Esophagus muscularis mucosa (tissue), 4 donors: Measurements from ENCODE around the gene SH2D2A. TPM values are rescaled to one million over a fixed set of nuclear protein-coding genes. Genes with fewer than 3 reads are reported as not detected.

Experiments
- DNase-seq: peaks from one replicate; pipeline ENCODE4 v3.0.0-alpha.2; 2017; ENCODE audit errors: extremely low spot score
- H3K27ac ChIP-seq, 4 donors: fragments of 200-600 bp; sonication (generic); replicated peaks in 1 of 4; 1 replicate in 3 of 4; 2 replicates in 1 of 4; pipeline ENCODE4 v1.5.1; 2016 to 2019; ENCODE audit warnings: mild to moderate bottlenecking in 1 of 4
- H3K27me3 ChIP-seq, 4 donors: fragments of 200-600 bp; sonication (generic); one replicate each; pipeline versions ENCODE4 v1.5.1 to v1.6.0; 2016 to 2019
- H3K36me3 ChIP-seq, 4 donors: fragments of 200-600 bp; sonication (generic); one replicate each; pipeline ENCODE4 v1.5.1; 2016 to 2019
- H3K4me1 ChIP-seq, 4 donors: fragments of 200-600 bp; sonication (generic); one replicate each; pipeline ENCODE4 v1.5.1; 2016 to 2019
- H3K4me3 ChIP-seq, 4 donors: fragments of 200-600 bp; sonication (generic); 1 replicate in 2 of 4; 2 replicates in 2 of 4; pipeline ENCODE4 v1.5.1; 2016 to 2019; ENCODE audit warnings: mild to moderate bottlenecking in 4 of 4, moderate library complexity in 1 of 4
- H3K9me3 ChIP-seq, 4 donors: fragments of 200-600 bp; sonication (generic); 1 replicate in 3 of 4; 2 replicates in 1 of 4; pipeline ENCODE4 v1.5.1; 2016 to 2019
- CTCF ChIP-seq, 3 experiments: fragments of 200-600 bp in 2 of 3; fragments of 450-650 bp in 1 of 3; sonication (generic) in 2 of 3; IDR thresholded peaks; one replicate each; pipeline ENCODE4 v1.5.1; 2017 to 2019; ENCODE audit warnings: antibody characterized with exemption in 3 of 3, mild to moderate bottlenecking in 2 of 3, moderate library complexity in 1 of 3
- EP300 ChIP-seq: sonication (generic); formaldehyde crosslinking; IDR thresholded peaks from one replicate; pipeline ENCODE4 v1.6.1; 2017; ENCODE audit warnings: antibody characterized with exemption
- POLR2A ChIP-seq: fragments of 450-650 bp; IDR thresholded peaks from one replicate; pipeline ENCODE4 v1.6.1; 2017; ENCODE audit warnings: antibody characterized with exemption, moderate library complexity, mild to moderate bottlenecking, low read depth
- POLR2AphosphoS5 ChIP-seq, 2 donors: sonication (generic); formaldehyde crosslinking; IDR thresholded peaks; one replicate each; pipeline ENCODE4 v1.6.1; 2017; ENCODE audit warnings: antibody characterized with exemption in 2 of 2
- WGBS: methylation state at CpG from one replicate; pipeline ENCODE4 v1.1.5; 2018; 5-methylcytosine and 5-hydroxymethylcytosine counted together
- intact Hi-C: fragments of 100-400 bp; cut with DNase I; formaldehyde crosslinking; loops from one replicate; pipeline ENCODE4 v1.15.1; 2023
- total RNA-seq, 4 donors: library from RNA; depleted of rRNA; stranded (reverse); fragments of >200 nt; gene quantifications; one replicate each; pipeline versions ENCODE4 v1.1.0 to v1.2.1, GENCODE V29; 2016

Gene SH2D2A
- total RNA-seq, 4 donors from 2014 or later, result 0.83 to 2.7 (median 0.84) TPM; not detected in 1

- intact Hi-C loops, result loop anchor here (5.0 kb wide), 1 partner anchor 49 kb away; the partner anchor contains the start of gene NTRK1
- no peak overlapping the region for H3K27ac ChIP-seq
- TF ChIP-seq EP300, result no peak
- TF ChIP-seq POLR2AphosphoS5 (IDR thresholded peaks at IDR 0.05), result no peak
- TF ChIP-seq CTCF (IDR thresholded peaks at IDR 0.05), result no peak
- no peak for TF ChIP-seq POLR2A
- H3K27me3 ChIP-seq, result peaks cover 0 to 13% (median 0%) of the 10 kb centered on the region in 4 donors
- H3K4me3 ChIP-seq, result peak overlapping the region; percentile 54 to 61 (median 54)
- 72% methylated on average over 9 of the region's 10 CpGs for WGBS
- H3K9me3 ChIP-seq, result no peaks in the 10 kb centered on the region
- DNase-seq, result no peak
- H3K4me1 ChIP-seq, result peaks cover 18 to 35% (median 29%) of the 10 kb centered on the region in 4 donors
- no peaks in the 10 kb centered on the region for H3K36me3 ChIP-seq
Observed at GRCh38 chr1:156813298-156813697, 3.4 kb downstream of the SH2D2A start.

- intact Hi-C loops, result loop anchor here (5.0 kb wide), 1 partner anchor 50 kb away; the partner anchor contains the start of gene NTRK1
- Histone ChIP-seq H3K27me3 (peaks cover 0 to 13% (median 0%) of the 10 kb centered on the region in 4 donors), H3K27ac (no peak overlapping the region), H3K36me3 (no peaks in the 10 kb centered on the region), H3K9me3 (no peaks in the 10 kb centered on the region), H3K4me3 (no peak overlapping the region), H3K4me1 (peaks cover 18 to 35% (median 29%) of the 10 kb centered on the region in 4 donors)
- WGBS, result 99% methylated on average over 10 of the region's 10 CpGs
- no peak for DNase-seq
- no peak for TF ChIP-seq EP300
- no peak for TF ChIP-seq POLR2A
- TF ChIP-seq POLR2AphosphoS5 (IDR thresholded peaks at IDR 0.05), result no peak
- no peak for TF ChIP-seq CTCF (IDR thresholded peaks at IDR 0.05)
Observed at GRCh38 chr1:156812293-156812990, 4.2 kb downstream of the SH2D2A start.

GRCh38 chr1:156811168-156811567 is 5.5 kb downstream of the SH2D2A start:
- DNase-seq, result no peak
- WGBS, result 81% methylated on average over 4 of the region's 4 CpGs
- Histone ChIP-seq H3K27me3 (peaks cover 0 to 13% (median 0%) of the 10 kb centered on the region in 4 donors), H3K9me3 (no peaks in the 10 kb centered on the region), H3K36me3 (no peaks in the 10 kb centered on the region), H3K4me1 (peaks cover 29 to 34% (median 31%) of the 10 kb centered on the region in 4 donors), H3K27ac (no peak overlapping the region), H3K4me3 (no peak overlapping the region)
- intact Hi-C loops, result loop anchor here (5.0 kb wide), 1 partner anchor 51 kb away; the partner anchor contains the start of gene NTRK1
- TF ChIP-seq EP300 (no peak), CTCF (IDR thresholded peaks at IDR 0.05) (no peak), POLR2A (no peak), POLR2AphosphoS5 (IDR thresholded peaks at IDR 0.05) (no peak)

GRCh38 chr1:156809711-156810366 is 6.8 kb downstream of the SH2D2A start:
- Histone ChIP-seq H3K27ac (no peak overlapping the region), H3K36me3 (no peaks in the 10 kb centered on the region), H3K4me3 (no peak overlapping the region), H3K4me1 (peaks cover 33 to 42% (median 38%) of the 10 kb centered on the region in 4 donors), H3K9me3 (no peaks in the 10 kb centered on the region), H3K27me3 (peaks cover 0 to 13% (median 0%) of the 10 kb centered on the region in 4 donors)
- TF ChIP-seq EP300 (no peak), POLR2A (no peak), CTCF (IDR thresholded peaks at IDR 0.05) (no peak)
- 86% methylated on average over 7 of the region's 7 CpGs for WGBS
- DNase-seq, result no peak
- intact Hi-C loops, result loop anchor here (5.0 kb wide), 1 partner anchor 52 kb away; the partner anchor contains the start of gene NTRK1
